Smooth muscle cell (in vitro differentiated cells): ENCODE data around the gene PTCD3. TPM values are rescaled to one million over a fixed set of nuclear protein-coding genes. Genes with fewer than 3 reads are reported as not detected.

Source experiments
- DNase-seq: peaks from one replicate; lab custom pipeline; 2025; ENCODE audit not compliant: unreplicated experiment; lab: John Stamatoyannopoulos, UW
- H2AFZ ChIP-seq: fragments of 200-600 bp; sonication (generic); 2 replicates; pipeline ENCODE4 v1.6.0; 2016; ENCODE audit warnings: antibody characterized with exemption, low read depth, mild to moderate bottlenecking
- H3F3A ChIP-seq: fragments of 200-600 bp; sonication (generic); 2 replicates; pipeline ENCODE4 v1.6.0; 2017; ENCODE audit warnings: antibody characterized with exemption, low read depth
- H3K27ac ChIP-seq: fragments of 200-600 bp; sonication (generic); 2 replicates; pipeline ENCODE4 v1.5.1; 2016; ENCODE audit warnings: low read depth, mild to moderate bottlenecking
- H3K27me3 ChIP-seq: fragments of 200-600 bp; sonication (generic); 2 replicates; pipeline ENCODE4 v1.6.1; 2016; ENCODE audit warnings: low read depth, mild to moderate bottlenecking
- H3K36me3 ChIP-seq: fragments of 200-600 bp; sonication (generic); 2 replicates; pipeline ENCODE4 v1.5.1; 2016; ENCODE audit warnings: low read depth
- H3K4me1 ChIP-seq: fragments of 200-600 bp; sonication (generic); 2 replicates; pipeline ENCODE4 v1.5.1; 2016; ENCODE audit warnings: low read depth
- H3K4me2 ChIP-seq: fragments of 200-600 bp; sonication (generic); 2 replicates; pipeline ENCODE4 v1.6.0; 2016; ENCODE audit warnings: mild to moderate bottlenecking
- H3K4me3 ChIP-seq: fragments of 200-600 bp; sonication (generic); 2 replicates; pipeline ENCODE4 v1.5.1; 2016; ENCODE audit warnings: mild to moderate bottlenecking
- H3K79me2 ChIP-seq: fragments of 200-600 bp; sonication (generic); 2 replicates; pipeline ENCODE4 v1.6.0; 2016; ENCODE audit warnings: low read depth, mild to moderate bottlenecking
- H3K9ac ChIP-seq: fragments of 200-600 bp; sonication (generic); 2 replicates; pipeline ENCODE4 v1.6.0; 2016; ENCODE audit warnings: low read depth
- H3K9me3 ChIP-seq: fragments of 200-600 bp; sonication (generic); replicated peaks from 2 replicates; pipeline ENCODE4 v1.5.1; 2016; ENCODE audit warnings: low read depth
- H4K20me1 ChIP-seq: fragments of 200-600 bp; sonication (generic); 2 replicates; pipeline ENCODE4 v1.6.0; 2016; ENCODE audit warnings: low read depth
- CTCF ChIP-seq: fragments of 200-600 bp; sonication (generic); IDR thresholded peaks from 2 replicates; pipeline ENCODE4 v1.5.1; 2017; ENCODE audit warnings: borderline replicate concordance, mild to moderate bottlenecking, antibody characterized with exemption; ENCODE audit not compliant: insufficient read depth, poor library complexity, severe bottlenecking
- WGBS: methylation state at CpG from one replicate; pipeline ENCODE4 v1.1.7; 2016; ENCODE audit warnings: low lambda C conversion rate; 5-methylcytosine and 5-hydroxymethylcytosine counted together
- polyA plus RNA-seq: library from polyadenylated mRNA; unstranded; fragments of >200 nt; fragmentation: Nextera tagmentation; extraction: Ambion mirVana; gene quantifications from 2 replicates; pipeline ENCODE4 v1.2.1, GENCODE V29; 2016
- total RNA-seq: library from RNA; depleted of rRNA; stranded (reverse); fragments of >200 nt; gene quantifications from 2 replicates; pipeline ENCODE4 v1.2.3, GENCODE V29; 2014

PTCD3 gene
- total and polyA plus RNA-seq, 2 experiments from 2014 or later, result 42.2 to 78.7 TPM

GRCh38 chr2:86069783-86070339, 36.2 kb upstream of the PTCD3 start:
- no peak overlapping the region for H3K4me2 ChIP-seq
- H3K9me3 ChIP-seq, result no peaks in the 10 kb centered on the region
- no peak overlapping the region for H3K4me3 ChIP-seq
- WGBS, result 97% methylated on average over 16 of the region's 16 CpGs
- no peak overlapping the region for H2AFZ ChIP-seq
- no peak overlapping the region for H3K9ac ChIP-seq
- H3K27ac ChIP-seq, result no peak overlapping the region
- TF ChIP-seq CTCF, result no peak
- no peak for DNase-seq
- no peaks in the 10 kb centered on the region for H3K4me1 ChIP-seq
- no peaks in the 10 kb centered on the region for H4K20me1 ChIP-seq
- H3K36me3 ChIP-seq, result peaks cover 11% of the 10 kb centered on the region
- H3K27me3 ChIP-seq, result no peaks in the 10 kb centered on the region
- H3F3A ChIP-seq, result no peaks in the 10 kb centered on the region
- H3K79me2 ChIP-seq, result no peaks in the 10 kb centered on the region

- TF ChIP-seq CTCF, result no peak
- no peak overlapping the region for H3K27ac ChIP-seq
- 92% methylated on average over 2 of the region's 2 CpGs for WGBS
- H3K4me1 ChIP-seq, result no peaks in the 10 kb centered on the region
- no peaks in the 10 kb centered on the region for H3K79me2 ChIP-seq
- no peak for DNase-seq
- peaks cover 7% of the 10 kb centered on the region for H3K36me3 ChIP-seq
- no peak overlapping the region for H3K9ac ChIP-seq
- no peak overlapping the region for H3K4me2 ChIP-seq
- no peaks in the 10 kb centered on the region for H4K20me1 ChIP-seq
- H2AFZ ChIP-seq, result no peak overlapping the region
- H3K27me3 ChIP-seq, result no peaks in the 10 kb centered on the region
- no peaks in the 10 kb centered on the region for H3K9me3 ChIP-seq
- no peak overlapping the region for H3K4me3 ChIP-seq
- no peaks in the 10 kb centered on the region for H3F3A ChIP-seq
These were observed 35.2 kb upstream of the PTCD3 start for GRCh38 chr2:86070868-86071267.

- H3K27me3 ChIP-seq, result no peaks in the 10 kb centered on the region
- H3F3A ChIP-seq, result no peaks in the 10 kb centered on the region
- H3K4me2 ChIP-seq, result no peak overlapping the region
- no peaks in the 10 kb centered on the region for H3K9me3 ChIP-seq
- H3K36me3 ChIP-seq, result peaks cover 7% of the 10 kb centered on the region
- no peak overlapping the region for H3K9ac ChIP-seq
- H3K4me3 ChIP-seq, result no peak overlapping the region
- no peaks in the 10 kb centered on the region for H4K20me1 ChIP-seq
- WGBS, result 95% methylated on average over 9 of the region's 9 CpGs
- TF ChIP-seq CTCF, result no peak
- no peaks in the 10 kb centered on the region for H3K79me2 ChIP-seq
- no peak for DNase-seq
- H3K4me1 ChIP-seq, result no peaks in the 10 kb centered on the region
- no peak overlapping the region for H2AFZ ChIP-seq
- no peak overlapping the region for H3K27ac ChIP-seq
These were observed 33.7 kb upstream of the PTCD3 start for GRCh38 chr2:86072271-86072858.

- peaks cover 7% of the 10 kb centered on the region for H3K36me3 ChIP-seq
- H3K79me2 ChIP-seq, result no peaks in the 10 kb centered on the region
- no peaks in the 10 kb centered on the region for H4K20me1 ChIP-seq
- DNase-seq, result no peak
- H3K4me2 ChIP-seq, result no peak overlapping the region
- H3K27me3 ChIP-seq, result no peaks in the 10 kb centered on the region
- no peak for TF ChIP-seq CTCF
- no peak overlapping the region for H2AFZ ChIP-seq
- WGBS, result 100% methylated on average over 1 of the region's 1 CpG
- no peaks in the 10 kb centered on the region for H3K4me1 ChIP-seq
- no peak overlapping the region for H3K27ac ChIP-seq
- no peak overlapping the region for H3K9ac ChIP-seq
- H3F3A ChIP-seq, result no peaks in the 10 kb centered on the region
- H3K4me3 ChIP-seq, result no peak overlapping the region
- H3K9me3 ChIP-seq, result no peaks in the 10 kb centered on the region
These were observed 32.8 kb upstream of the PTCD3 start for GRCh38 chr2:86073225-86073624.
